GM12878 (cell line): ENCODE measurements around the gene SLC2A3. TPM values are rescaled to one million over a fixed set of nuclear protein-coding genes. Genes with fewer than 3 reads are reported as not detected.

Experiments
- ATAC-seq: fragments of 200-7000 bp; cut with Tn5 transposase; 3 replicates; pipeline ENCODE4 v1.9.1; 2020; ENCODE audit warnings: mild to moderate bottlenecking, moderate library complexity
- BruUV-seq: library from RNA; stranded (reverse); fragments of 400-500 nt; replicated peaks from 2 replicates; lab custom pipeline; 2021; lab: Mats Ljungman, UMichigan
- CTCF ChIA-PET: fragments of 300-600 bp; sonication (Branson Sonifier 250); formaldehyde crosslinking; extraction: SDS; loops from one replicate; lab custom pipeline; 2021; ENCODE audit warnings: inconsistent platforms; lab: Yijun Ruan, JAX
- POLR2A ChIA-PET: fragments of 350-600 bp; formaldehyde crosslinking; extraction: SDS; loops from one replicate; lab custom pipeline; 2021; ENCODE audit warnings: inconsistent platforms; lab: Charles Lee
- RAD21 ChIA-PET: fragments of 300-600 bp; sonication (Branson Sonifier 250); formaldehyde crosslinking; loops from one replicate; lab custom pipeline; 2023; ENCODE audit warnings: antibody characterized with exemption; ENCODE audit not compliant: unreplicated experiment; lab: Charles Lee
- SMC1A ChIA-PET: fragments of 300-600 bp; sonication (Branson Sonifier 250); formaldehyde crosslinking; loops from one replicate; lab custom pipeline; 2023; ENCODE audit not compliant: unreplicated experiment, uncharacterized antibody; lab: Charles Lee
- DNase-seq: peaks from one replicate; pipeline ENCODE4 v3.0.0-alpha.2; 2011; ENCODE audit warnings: low read depth, low spot score
- FAIRE-seq: peaks from 3 replicates; lab custom pipeline; 2011; peaks lifted over from hg19 to GRCh38; lab: Jason Lieb, UNC
- H2AFZ ChIP-seq: 2 replicates; pipeline ENCODE4 v1.6.0; 2011; ENCODE audit warnings: low read depth, low read length, control low read depth; ENCODE audit not compliant: control insufficient read depth
- H3K27ac ChIP-seq: 2 replicates; pipeline ENCODE4 v1.5.1; 2011; ENCODE audit warnings: control low read depth; ENCODE audit not compliant: control insufficient read depth, insufficient read depth
- H3K27me3 ChIP-seq, 2 experiments: replicated peaks in 1 of 2; 2 replicates each; pipeline versions ENCODE4 v1.6.0 to v1.6.1; 2011; ENCODE audit warnings: low read length in 1 of 2; ENCODE audit not compliant: control insufficient read depth in 2 of 2, insufficient read depth in 2 of 2
- H3K36me3 ChIP-seq, 2 experiments: 2 replicates each; pipeline ENCODE4 v1.5.1; 2011; ENCODE audit warnings: low read length in 1 of 2; ENCODE audit not compliant: control insufficient read depth in 2 of 2, insufficient read depth in 2 of 2
- H3K4me1 ChIP-seq: 2 replicates; pipeline ENCODE4 v1.6.1; 2011; ENCODE audit warnings: mild to moderate bottlenecking, low read length, moderate library complexity, mixed read lengths; ENCODE audit not compliant: control insufficient read depth, insufficient read depth
- H3K4me2 ChIP-seq: 2 replicates; pipeline ENCODE4 v1.6.0; 2011; ENCODE audit warnings: control low read depth; ENCODE audit not compliant: control insufficient read depth, insufficient read depth
- H3K4me3 ChIP-seq: fragments of 200-600 bp; sonication (generic); 2 replicates; pipeline ENCODE4 v1.5.1; 2016
- H3K79me2 ChIP-seq: 2 replicates; pipeline ENCODE4 v1.6.0; 2011; ENCODE audit warnings: low read length; ENCODE audit not compliant: control insufficient read depth, insufficient read depth
- H3K9ac ChIP-seq: 2 replicates; pipeline ENCODE4 v1.8.0; 2011; ENCODE audit warnings: low read length, control low read depth, mixed read lengths; ENCODE audit not compliant: control insufficient read depth, insufficient read depth
- H3K9me3 ChIP-seq: replicated peaks from 3 replicates; pipeline ENCODE4 v1.5.1; 2011; ENCODE audit warnings: mild to moderate bottlenecking, low read length; ENCODE audit not compliant: control insufficient read depth, insufficient read depth
- H4K20me1 ChIP-seq: 2 replicates; pipeline ENCODE4 v1.6.0; 2011; ENCODE audit not compliant: control insufficient read depth, insufficient read depth
- HDAC2 ChIP-seq: fragments of 200-600 bp; sonication (generic); IDR thresholded peaks from 2 replicates; pipeline ENCODE4 v1.6.1; 2017
- IRF3 ChIP-seq: fragments of 450-650 bp; IDR thresholded peaks from 2 replicates; pipeline ENCODE4 v1.6.1; 2014; ENCODE audit warnings: mild to moderate bottlenecking
- JUNB ChIP-seq: IDR thresholded peaks from 2 replicates; pipeline ENCODE4 v1.6.1; 2016; ENCODE audit warnings: antibody characterized with exemption, mild to moderate bottlenecking
- MYB ChIP-seq: fragments of 150-350 bp; IDR thresholded peaks from 2 replicates; pipeline ENCODE4 v1.6.1; 2014; ENCODE audit warnings: mild to moderate bottlenecking, low read depth, low read length, borderline replicate concordance
- PBX3 ChIP-seq: IDR thresholded peaks from 2 replicates; pipeline ENCODE4 v1.6.1; 2011; ENCODE audit warnings: mild to moderate bottlenecking, low read depth, low read length, moderate library complexity; ENCODE audit not compliant: insufficient replicate concordance
- SMARCA5 ChIP-seq: fragments of 450-650 bp; IDR thresholded peaks from 2 replicates; pipeline ENCODE4 v1.6.1; 2017; ENCODE audit warnings: mild to moderate bottlenecking
- SREBF2 ChIP-seq: IDR thresholded peaks from 2 replicates; pipeline ENCODE4 v1.6.1; 2012; ENCODE audit warnings: mild to moderate bottlenecking, low read length
- SUZ12 ChIP-seq: fragments of 200-600 bp; sonication (generic); IDR thresholded peaks from one replicate; pipeline ENCODE4 v1.6.1; 2018; ENCODE audit warnings: antibody characterized with exemption, mild to moderate bottlenecking; ENCODE audit not compliant: unreplicated experiment
- ZNF207 ChIP-seq: fragments of 450-650 bp; IDR thresholded peaks from 2 replicates; pipeline ENCODE4 v1.6.1; 2014; ENCODE audit warnings: antibody characterized with exemption, mild to moderate bottlenecking, borderline replicate concordance
- ZNF687 ChIP-seq: fragments of 450-650 bp; IDR thresholded peaks from 2 replicates; pipeline ENCODE4 v1.6.1; 2017; ENCODE audit warnings: mild to moderate bottlenecking, moderate library complexity
- WGBS: methylation state at CpG from one replicate; pipeline ENCODE4 v1.1.6; 2016; ENCODE audit warnings: low lambda C conversion rate; ENCODE audit not compliant: insufficient replicate concordance, insufficient coverage; ENCODE audit errors: missing lambda C conversion rate; 5-methylcytosine and 5-hydroxymethylcytosine counted together
- in situ Hi-C: fragments of 300-500 bp; cut with MboI; formaldehyde crosslinking; loops from 9 replicates; pipeline ENCODE4 v1.14.3; 2018; ENCODE audit warnings: mixed read lengths
- intact Hi-C: fragments of 100-400 bp; cut with micrococcal nuclease; formaldehyde crosslinking; loops from one replicate; pipeline ENCODE4 v1.14.2; 2022; ENCODE audit not compliant: unreplicated experiment
- polyA plus RNA-seq, 11 experiments: library from polyadenylated mRNA; depleted of rRNA in 4 of 11; unstranded in 6 of 11; stranded (reverse) in 5 of 11; fragments of >200 nt; fragmentation: Nextera tagmentation in 4 of 11; fragmentation: Illumina TruSeq in 1 of 11; extraction: Ambion mirVana in 4 of 11; extraction: Trizol in 1 of 11; gene quantifications; 1 replicate in 1 of 11; 2 replicates in 10 of 11; pipeline versions ENCODE4 v1.2.1 to v1.2.3, GENCODE V29; 2011 to 2016; ENCODE audit warnings: inconsistent platforms in 2 of 11, missing spikeins in 2 of 11, low read depth in 1 of 11
- total RNA-seq, 4 experiments: library from RNA; depleted of rRNA in 3 of 4; stranded (reverse); fragments of >200 nt in 3 of 4; fragmentation: Illumina TruSeq in 1 of 4; extraction: Trizol in 1 of 4; gene quantifications; 2 replicates each; pipeline versions ENCODE4 v1.2.1 to v1.2.3, GENCODE V29; 2013 to 2021

Gene SLC2A3
- total and polyA plus RNA-seq, 10 of the 15 experiments (the other 5 are each of a cell fraction or from before 2014, with no cell fraction given): 6.5 to 66.3 (median 11.2) TPM

- Histone ChIP-seq H3K79me2 (no peaks in the 10 kb centered on the region), H3K27me3 (no peaks in the 10 kb centered on the region), H4K20me1 (no peaks in the 10 kb centered on the region), H3K4me1 (no peaks in the 10 kb centered on the region), H3K9ac (no peak overlapping the region), H3K4me3 (no peak overlapping the region), H3K27ac (no peak overlapping the region), H2AFZ (no peak overlapping the region), H3K36me3 (no peaks in the 10 kb centered on the region), H3K4me2 (no peak overlapping the region), H3K9me3 (no peaks in the 10 kb centered on the region)
- RAD21 ChIA-PET: no interaction called here
- FAIRE-seq (no peak), DNase-seq (no peak), ATAC-seq (no peak)
- BruUV-seq: no TSS peak
- in situ Hi-C loops (no loop called here), intact Hi-C loops (no loop called here)
- POLR2A ChIA-PET: no interaction called here
- WGBS: 52% methylated on average over 3 of the region's 3 CpGs
- CTCF ChIA-PET: no interaction called here
- SMC1A ChIA-PET: no interaction called here
- no peak for TF ChIP-seq SUZ12
- no peak for TF ChIP-seq SMARCA5
- TF ChIP-seq PBX3: no peak
- no peak for TF ChIP-seq ZNF687
- no peak for TF ChIP-seq JUNB
- TF ChIP-seq SREBF2: no peak
- TF ChIP-seq IRF3: no peak
- no peak for TF ChIP-seq MYB
- no peak for TF ChIP-seq ZNF207
- no peak for TF ChIP-seq HDAC2
Measured at GRCh38 chr12:7879246-7879645, 56.7 kb downstream of the SLC2A3 start.
